Measurements from ENCODE around the gene MRPS10.

GRCh38 chr6:42179945-42180313 lies 37.7 kb downstream of the MRPS10 start:
- TF ChIP-seq GABPA (IDR thresholded peaks at IDR 0.05; ENCODE audit: low read depth) (no peak), CTCF (IDR thresholded peaks at IDR 0.05) (no peak), REST (IDR thresholded peaks at IDR 0.05; ENCODE audit: low read depth, low read length) (no peak), RCOR1 (IDR thresholded peaks at IDR 0.05; ENCODE audit: low read length) (no peak), YY1 (IDR thresholded peaks at IDR 0.05; ENCODE audit: low read depth) (no peak), FOSL2 (IDR thresholded peaks at IDR 0.05; ENCODE audit: borderline replicate concordance, low read depth) (no peak), POLR2AphosphoS5 (IDR thresholded peaks at IDR 0.05; ENCODE audit: low read depth, low read length) (no peak), RAD21 (IDR thresholded peaks at IDR 0.05; ENCODE audit: low read length) (no peak)

Measured in SK-N-SH (cell line).